Neuronal stem cell (in vitro differentiated cells): Measurements from ENCODE around the gene SELENOM.

Source experiments
- DNase-seq: peaks from one replicate; pipeline ENCODE4 v3.0.0-alpha.2; 2013; ENCODE audit warnings: low spot score
- H2AFZ ChIP-seq: one replicate; pipeline ENCODE4 v1.6.1; 2013; ENCODE audit warnings: mild to moderate bottlenecking, low read length, inconsistent platforms
- H2AK5ac ChIP-seq: 2 replicates; pipeline ENCODE4 v1.6.1; 2013; ENCODE audit warnings: low read depth, mild to moderate bottlenecking, inconsistent platforms, low read length, moderate library complexity, mixed read lengths
- H2BK120ac ChIP-seq: 2 replicates; pipeline ENCODE4 v1.6.1; 2013; ENCODE audit warnings: low read depth, mild to moderate bottlenecking, inconsistent platforms, low read length, moderate library complexity, mixed read lengths
- H2BK12ac ChIP-seq: one replicate; pipeline ENCODE4 v1.6.1; 2013; ENCODE audit warnings: low read length, inconsistent platforms
- H2BK15ac ChIP-seq: 2 replicates; pipeline ENCODE4 v1.6.1; 2013; ENCODE audit warnings: mild to moderate bottlenecking, low read length, inconsistent platforms, mixed read lengths
- H2BK5ac ChIP-seq: one replicate; pipeline ENCODE4 v1.6.1; 2013; ENCODE audit warnings: inconsistent platforms, mild to moderate bottlenecking, low read length, moderate library complexity
- H3K14ac ChIP-seq: one replicate; pipeline ENCODE4 v1.6.1; 2013; ENCODE audit warnings: low read length, inconsistent platforms
- H3K18ac ChIP-seq: 2 replicates; pipeline ENCODE4 v1.6.1; 2013; ENCODE audit warnings: low read length, inconsistent platforms
- H3K23ac ChIP-seq: 2 replicates; pipeline ENCODE4 v1.6.1; 2013; ENCODE audit warnings: low read depth, mild to moderate bottlenecking, mixed read lengths, low read length, inconsistent platforms; ENCODE audit not compliant: poor library complexity
- H3K27ac ChIP-seq: replicated peaks from 3 replicates; pipeline ENCODE4 v1.5.1; 2013; ENCODE audit warnings: low read length, inconsistent platforms
- H3K27me3 ChIP-seq, 3 experiments: 2 replicates each; pipeline ENCODE4 v1.6.1; 2013; ENCODE audit warnings: low read length in 3 of 3, mild to moderate bottlenecking in 2 of 3, inconsistent platforms in 1 of 3, low read depth in 1 of 3, mixed read lengths in 1 of 3, moderate library complexity in 1 of 3; ENCODE audit not compliant: control insufficient read depth in 3 of 3, insufficient read depth in 3 of 3
- H3K36me3 ChIP-seq, 2 donors: replicated peaks in 1 of 2; 2 replicates each; pipeline ENCODE4 v1.6.1; 2013; ENCODE audit warnings: low read length in 2 of 2; ENCODE audit not compliant: control insufficient read depth in 2 of 2, insufficient read depth in 2 of 2
- H3K4ac ChIP-seq: 2 replicates; pipeline ENCODE4 v1.6.1; 2013; ENCODE audit warnings: inconsistent platforms, mild to moderate bottlenecking, low read length, moderate library complexity
- H3K4me1 ChIP-seq, 2 donors: 1 replicate in 1 of 2; 2 replicates in 1 of 2; pipeline ENCODE4 v1.6.1; 2013; ENCODE audit warnings: low read length in 2 of 2, low read depth in 1 of 2; ENCODE audit not compliant: control insufficient read depth in 2 of 2, insufficient read depth in 1 of 2
- H3K4me2 ChIP-seq: one replicate; pipeline ENCODE4 v1.6.1; 2013; ENCODE audit warnings: mild to moderate bottlenecking, low read length, inconsistent platforms; ENCODE audit not compliant: insufficient read depth, poor library complexity, severe bottlenecking
- H3K4me3 ChIP-seq, 2 donors: 2 replicates each; pipeline ENCODE4 v1.5.1; 2013; ENCODE audit warnings: low read length in 2 of 2, mild to moderate bottlenecking in 2 of 2, inconsistent platforms in 1 of 2, moderate library complexity in 1 of 2
- H3K79me1 ChIP-seq: one replicate; pipeline ENCODE4 v1.6.1; 2013; ENCODE audit warnings: low read depth, mild to moderate bottlenecking, inconsistent platforms, low read length, moderate library complexity
- H3K9ac ChIP-seq: one replicate; pipeline ENCODE4 v1.6.1; 2013; ENCODE audit warnings: mild to moderate bottlenecking, low read depth, low read length, inconsistent platforms; ENCODE audit not compliant: poor library complexity
- H3K9me3 ChIP-seq, 2 donors: replicated peaks in 1 of 2; 2 replicates each; pipeline versions ENCODE3 to v1.6.1; 2013; ENCODE audit warnings: low read length in 2 of 2, mild to moderate bottlenecking in 2 of 2, inconsistent platforms in 1 of 2, low read depth in 1 of 2, mixed read lengths in 1 of 2, moderate library complexity in 1 of 2; ENCODE audit not compliant: control insufficient read depth in 2 of 2, insufficient read depth in 1 of 2
- H4K8ac ChIP-seq: one replicate; pipeline ENCODE4 v1.6.1; 2013; ENCODE audit warnings: low read depth, mild to moderate bottlenecking, inconsistent platforms, low read length, moderate library complexity
- H4K91ac ChIP-seq: one replicate; pipeline ENCODE4 v1.6.1; 2013; ENCODE audit warnings: low read length, low read depth, mild to moderate bottlenecking, inconsistent platforms; ENCODE audit not compliant: poor library complexity
- WGBS, 2 donors: extraction: QIAGEN DNeasy Blood & Tissue Kit; methylation state at CpG; one replicate each; pipeline ENCODE4 v1.1.7; 2013; ENCODE audit warnings: missing lambda C conversion rate in 2 of 2, mixed read lengths in 1 of 2; ENCODE audit not compliant: insufficient read length in 2 of 2, insufficient replicate concordance in 1 of 2; ENCODE audit errors: extremely low coverage in 2 of 2; 5-methylcytosine and 5-hydroxymethylcytosine counted together

Gene SELENOM

GRCh38 chr22:31128156-31128555, 20.8 kb upstream of the SELENOM start:
- WGBS, 2 donors: no CpG with 5 or more reads among the region's 7 CpGs
- Histone ChIP-seq H3K9ac (no peak overlapping the region), H4K91ac (no peak overlapping the region), H2AK5ac (peak overlapping the region; percentile 60), H3K27ac (no peak overlapping the region), H4K8ac (no peak overlapping the region), H2BK12ac (no peak overlapping the region), H2BK120ac (no peak overlapping the region), H2BK5ac (no peak overlapping the region), H3K14ac (peak overlapping the region; percentile 67), H3K4me2 (no peak overlapping the region), H2BK15ac (no peak overlapping the region), H3K79me1 (peaks cover 2% of the 10 kb centered on the region), H3K27me3 (peaks cover 0 to 4% (median 0%) of the 10 kb centered on the region in 3 experiments), H3K9me3 (no peaks in the 10 kb centered on the region), H3K36me3 (peaks cover 3 to 5% of the 10 kb centered on the region in 2 donors), H3K18ac (no peak overlapping the region), H3K4me3 (no peak overlapping the region), H3K4ac (no peak overlapping the region), H3K23ac (no peak overlapping the region), H2AFZ (no peak overlapping the region), H3K4me1 (peaks cover 0 to 7% of the 10 kb centered on the region in 2 donors)
- DNase-seq: no peak

- Histone ChIP-seq H2AFZ (no peak overlapping the region), H3K4me3 (no peak overlapping the region), H2AK5ac (no peak overlapping the region), H3K36me3 (no peaks in the 10 kb centered on the region), H4K91ac (no peak overlapping the region), H3K27ac (no peak overlapping the region), H2BK15ac (peak overlapping the region; percentile 37), H4K8ac (no peak overlapping the region), H2BK12ac (no peak overlapping the region), H3K4me2 (no peak overlapping the region), H3K23ac (no peak overlapping the region), H2BK5ac (no peak overlapping the region), H3K14ac (no peak overlapping the region), H3K9ac (no peak overlapping the region), H3K4me1 (peaks cover 0 to 10% of the 10 kb centered on the region in 2 donors), H3K18ac (peak overlapping the region; percentile 5), H3K9me3 (no peaks in the 10 kb centered on the region), H3K4ac (no peak overlapping the region), H3K79me1 (peaks cover 2% of the 10 kb centered on the region), H3K27me3 (peaks cover 0 to 4% (median 0%) of the 10 kb centered on the region in 3 experiments), H2BK120ac (no peak overlapping the region)
- WGBS, 2 donors: no CpG with 5 or more reads among the region's 19 CpGs
- no peak for DNase-seq
Measured at GRCh38 chr22:31127181-31127772, 19.9 kb upstream of the SELENOM start.

GRCh38 chr22:31126869-31127175, 19.5 kb upstream of the SELENOM start:
- H3K9ac ChIP-seq: peak overlapping the region; percentile 27
- no peak overlapping the region for H3K4ac ChIP-seq
- H3K27me3 ChIP-seq: peaks cover 0 to 5% (median 0%) of the 10 kb centered on the region in 3 experiments
- no peak for DNase-seq
- no peak overlapping the region for H3K14ac ChIP-seq
- no peak overlapping the region for H3K4me3 ChIP-seq
- H3K18ac ChIP-seq: no peak overlapping the region
- peak overlapping the region; percentile 37 for H2BK15ac ChIP-seq
- no peaks in the 10 kb centered on the region for H3K36me3 ChIP-seq
- no peak overlapping the region for H4K8ac ChIP-seq
- no peak overlapping the region for H2BK5ac ChIP-seq
- H4K91ac ChIP-seq: no peak overlapping the region
- no peak overlapping the region for H3K4me2 ChIP-seq
- H3K23ac ChIP-seq: no peak overlapping the region
- peak overlapping the region; percentile 11 for H2AK5ac ChIP-seq
- no peak overlapping the region for H3K27ac ChIP-seq
- H3K79me1 ChIP-seq: peaks cover 2% of the 10 kb centered on the region
- no peak overlapping the region for H2AFZ ChIP-seq
- no peak overlapping the region for H2BK120ac ChIP-seq
- H3K9me3 ChIP-seq: no peaks in the 10 kb centered on the region
- H3K4me1 ChIP-seq: peaks cover 0 to 10% of the 10 kb centered on the region in 2 donors
- H2BK12ac ChIP-seq: no peak overlapping the region
- WGBS, 2 donors: no CpG with 5 or more reads among the region's 13 CpGs

- peak overlapping the region; percentile 77 for H3K18ac ChIP-seq
- H2BK120ac ChIP-seq: no peak overlapping the region
- H3K4me2 ChIP-seq: no peak overlapping the region
- no peak overlapping the region for H2AFZ ChIP-seq
- no peaks in the 10 kb centered on the region for H3K9me3 ChIP-seq
- peak overlapping the region; percentile 37 for H2BK15ac ChIP-seq
- H3K79me1 ChIP-seq: peaks cover 2% of the 10 kb centered on the region
- H3K4me1 ChIP-seq: peaks cover 0 to 10% of the 10 kb centered on the region in 2 donors
- H3K9ac ChIP-seq: no peak overlapping the region
- H3K23ac ChIP-seq: peak overlapping the region; percentile 37
- no peak overlapping the region for H4K91ac ChIP-seq
- no peak for DNase-seq
- no peak overlapping the region for H4K8ac ChIP-seq
- no peak overlapping the region for H2BK12ac ChIP-seq
- WGBS, 2 donors: no CpG with 5 or more reads among the region's 22 CpGs
- H3K36me3 ChIP-seq: no peaks in the 10 kb centered on the region
- no peak overlapping the region for H2BK5ac ChIP-seq
- H3K4me3 ChIP-seq: no peak overlapping the region
- H3K14ac ChIP-seq: no peak overlapping the region
- H2AK5ac ChIP-seq: peak overlapping the region; percentile 11
- no peak overlapping the region for H3K27ac ChIP-seq
- peaks cover 0 to 10% (median 0%) of the 10 kb centered on the region in 3 experiments for H3K27me3 ChIP-seq
- peak overlapping the region; percentile 30 for H3K4ac ChIP-seq
Measured at GRCh38 chr22:31126128-31126868, 18.9 kb upstream of the SELENOM start.
